Dendritic cell treated with granulocyte-macrophage colony-stimulating factor and Interleukin-4, amounts not matched to agents 40 ng/mL and 50 ng/mL, for 4 days (primary cell): ENCODE data around the gene ANTXR1.

ENCODE experiments used
- H3K27ac Mint-ChIP-seq: one replicate; pipeline ENCODE4 v1.8.0; 2022; ENCODE audit warnings: mild to moderate bottlenecking, mixed read lengths
- H3K27me3 Mint-ChIP-seq: one replicate; pipeline ENCODE4 v1.8.0; 2022; ENCODE audit warnings: mild to moderate bottlenecking, mixed read lengths
- H3K36me3 Mint-ChIP-seq: one replicate; pipeline ENCODE4 v1.8.0; 2022; ENCODE audit warnings: low read depth, mixed read lengths
- H3K4me1 Mint-ChIP-seq: one replicate; pipeline ENCODE4 v1.8.0; 2022; ENCODE audit warnings: low read depth, mixed read lengths
- H3K4me3 Mint-ChIP-seq: one replicate; pipeline ENCODE4 v1.8.0; 2022; ENCODE audit warnings: mild to moderate bottlenecking, moderate library complexity, mixed read lengths
- H3K9me3 Mint-ChIP-seq: one replicate; pipeline ENCODE4 v1.8.0; 2022; ENCODE audit warnings: mixed read lengths
- intact Hi-C: fragments of 100-400 bp; cut with micrococcal nuclease; formaldehyde crosslinking; loops from one replicate; pipeline ENCODE4 v1.15.0; 2022

ANTXR1 gene

DNA sequence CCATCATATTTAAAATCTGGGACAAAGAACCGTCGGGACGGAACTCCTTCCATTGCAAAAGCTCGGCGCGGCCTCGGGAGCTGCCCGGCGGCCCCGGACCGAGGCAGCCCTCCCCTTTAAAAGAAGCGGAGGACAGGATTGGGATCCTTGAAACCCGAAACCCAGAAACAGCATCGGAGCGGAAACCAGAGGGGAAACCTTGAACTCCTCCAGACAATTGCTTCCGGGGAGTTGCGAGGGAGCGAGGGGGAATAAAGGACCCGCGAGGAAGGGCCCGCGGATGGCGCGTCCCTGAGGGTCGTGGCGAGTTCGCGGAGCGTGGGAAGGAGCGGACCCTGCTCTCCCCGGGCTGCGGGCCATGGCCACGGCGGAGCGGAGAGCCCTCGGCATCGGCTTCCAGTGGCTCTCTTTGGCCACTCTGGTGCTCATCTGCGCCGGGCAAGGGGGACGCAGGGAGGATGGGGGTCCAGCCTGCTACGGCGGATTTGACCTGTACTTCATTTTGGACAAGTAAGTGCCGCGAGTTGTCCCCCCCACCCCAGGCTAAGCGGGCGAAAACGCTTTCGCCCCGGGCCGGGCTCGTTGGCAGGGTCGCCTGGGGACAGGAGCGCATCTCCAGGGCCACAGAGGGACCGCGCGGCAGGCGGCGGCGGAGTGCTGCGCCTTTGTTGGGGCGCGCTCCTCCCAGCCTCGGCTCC is at the start of gene ANTXR1:
TSS of gene ANTXR1 (plus strand) at position 38 of the 698 bp plus-strand sequence. CDS start at position 359, 321 bp downstream.
- peaks cover 27% of the 10 kb centered on the region for H3K4me1 Mint-ChIP-seq
- intact Hi-C loops = loop anchor here (2.0 kb wide), 1 partner anchor 68 kb away; no protein-coding TSS in a partner anchor
- H3K27me3 Mint-ChIP-seq = peaks cover 64% of the 10 kb centered on the region
- H3K36me3 Mint-ChIP-seq = no peaks in the 10 kb centered on the region
- peak within 1 kb of the TSS; percentile 35 for H3K27ac Mint-ChIP-seq
- H3K4me3 Mint-ChIP-seq = peak within 1 kb of the TSS; percentile 77
- H3K9me3 Mint-ChIP-seq = no peaks in the 10 kb centered on the region

DNA sequence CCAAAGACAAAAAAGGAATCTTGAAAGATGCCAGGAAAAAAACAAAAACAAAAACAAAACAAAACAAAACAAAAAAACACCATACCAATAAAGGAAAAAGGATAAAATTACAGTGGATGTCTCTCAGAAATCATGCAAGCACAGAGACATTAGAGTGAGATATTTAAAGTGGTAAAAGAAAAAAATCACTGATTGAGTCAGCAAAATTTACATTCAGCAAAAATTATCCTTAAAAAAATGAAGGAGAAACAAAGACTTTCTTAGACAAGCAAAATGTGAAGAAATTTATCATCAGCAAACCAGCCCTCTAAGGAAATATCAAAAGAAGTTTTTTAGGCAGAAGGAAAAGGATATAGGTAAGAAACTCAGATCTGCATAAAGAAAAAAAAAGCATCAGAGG is 48.7 kb upstream of the ANTXR1 start:
- Mint-ChIP-seq H3K27me3 (peaks cover 1% of the 10 kb centered on the region), H3K27ac (no peak overlapping the region), H3K36me3 (no peaks in the 10 kb centered on the region), H3K4me3 (no peak overlapping the region), H3K9me3 (no peaks in the 10 kb centered on the region), H3K4me1 (peaks cover 15% of the 10 kb centered on the region)
- intact Hi-C loops = no loop called here

DNA sequence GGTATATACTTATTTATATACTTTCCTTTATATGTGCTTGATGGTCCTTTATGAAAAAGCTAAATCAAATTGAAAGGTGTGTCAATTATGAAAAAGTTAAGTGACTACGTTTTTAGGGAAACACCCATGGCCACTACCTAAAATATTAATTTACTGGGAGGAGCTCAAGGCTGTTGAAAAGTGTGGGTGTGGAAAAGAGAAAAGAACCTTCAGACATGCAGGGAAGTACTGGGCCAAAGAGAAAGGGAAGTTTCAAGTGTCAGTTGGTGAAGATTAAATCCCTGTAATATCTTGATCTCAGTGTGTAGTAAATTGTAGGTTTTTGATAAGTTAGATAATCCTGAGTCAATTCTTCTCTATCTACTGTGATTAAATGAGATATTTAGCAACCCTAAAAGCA is 44.8 kb upstream of the ANTXR1 start:
- peaks cover 15% of the 10 kb centered on the region for H3K4me1 Mint-ChIP-seq
- H3K4me3 Mint-ChIP-seq = no peak overlapping the region
- no peak overlapping the region for H3K27ac Mint-ChIP-seq
- no peaks in the 10 kb centered on the region for H3K36me3 Mint-ChIP-seq
- H3K27me3 Mint-ChIP-seq = peaks cover 1% of the 10 kb centered on the region
- intact Hi-C loops = no loop called here
- H3K9me3 Mint-ChIP-seq = no peaks in the 10 kb centered on the region

DNA sequence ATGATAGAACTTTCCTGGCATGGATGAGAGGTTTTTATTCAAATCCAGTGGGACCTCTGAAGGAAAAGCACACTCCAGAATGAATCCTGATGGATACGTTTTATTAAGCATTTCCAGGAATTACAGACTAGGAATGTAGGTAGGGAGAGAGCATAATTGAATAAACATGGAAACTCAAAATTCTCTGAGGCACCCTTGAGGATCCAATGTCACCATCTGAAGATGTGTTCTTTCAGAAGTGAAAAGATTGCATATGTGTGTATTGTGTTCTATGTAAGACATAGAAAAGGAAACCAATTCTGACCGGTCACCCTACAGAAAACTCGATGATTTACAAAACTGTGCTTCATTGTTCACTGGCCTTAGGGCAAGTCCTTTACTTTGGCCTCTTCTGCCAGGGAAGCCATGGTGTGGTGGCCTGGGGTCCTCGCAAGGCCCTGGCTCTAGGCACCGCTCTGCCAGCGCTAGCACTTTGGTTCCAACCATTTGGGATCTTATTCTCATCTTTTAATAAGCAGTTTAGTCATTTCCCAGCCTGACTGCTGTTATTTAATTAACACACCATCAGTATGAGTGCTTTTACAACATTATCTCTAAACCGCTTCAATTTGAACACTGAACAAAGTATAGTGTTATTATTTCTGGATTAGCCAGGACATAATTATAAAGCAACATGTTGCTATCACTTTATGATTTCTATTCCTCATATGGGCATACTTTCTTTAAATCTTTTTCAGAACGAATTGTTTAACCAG is 43.1 kb upstream of the ANTXR1 start:
- Mint-ChIP-seq H3K27me3 (peaks cover 4% of the 10 kb centered on the region), H3K4me3 (no peak overlapping the region), H3K4me1 (peaks cover 15% of the 10 kb centered on the region), H3K36me3 (no peaks in the 10 kb centered on the region), H3K27ac (no peak overlapping the region), H3K9me3 (no peaks in the 10 kb centered on the region)
- intact Hi-C loops = no loop called here

DNA sequence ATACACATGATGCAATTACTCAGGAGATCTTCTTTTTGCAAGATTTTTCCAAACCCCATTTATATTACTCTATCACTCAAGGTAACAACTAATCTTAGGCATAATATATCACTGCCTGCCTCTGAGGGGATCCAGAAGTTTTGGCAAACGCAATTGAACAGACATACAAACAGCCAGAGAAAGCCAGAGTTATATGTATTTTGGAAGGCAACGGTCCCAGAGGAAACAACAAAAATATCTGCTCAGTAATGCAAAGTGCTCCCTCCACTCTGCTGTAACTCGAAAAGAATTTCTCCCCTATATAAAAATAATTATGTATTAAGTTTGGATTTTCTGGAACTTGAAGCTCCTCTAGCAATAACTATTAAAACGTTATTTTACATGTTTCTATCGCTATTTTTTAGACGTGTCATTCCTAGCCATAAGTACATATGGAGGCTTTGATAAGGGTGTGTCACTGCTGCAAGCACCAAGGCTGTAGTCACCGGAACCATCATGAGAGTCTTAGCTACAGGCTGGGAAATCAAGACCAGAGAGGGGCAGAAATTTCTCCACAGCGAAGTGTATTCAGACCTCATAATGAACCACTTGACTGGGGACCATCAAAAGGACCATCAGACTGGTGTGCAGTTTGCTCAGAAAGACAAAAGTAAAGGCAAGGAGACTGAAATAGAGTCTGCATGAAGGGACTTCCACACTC is 42.3 kb upstream of the ANTXR1 start:
- Mint-ChIP-seq H3K4me3 (no peak overlapping the region), H3K4me1 (peaks cover 15% of the 10 kb centered on the region), H3K27ac (no peak overlapping the region), H3K27me3 (peaks cover 4% of the 10 kb centered on the region), H3K36me3 (no peaks in the 10 kb centered on the region), H3K9me3 (no peaks in the 10 kb centered on the region)
- intact Hi-C loops = no loop called here

DNA sequence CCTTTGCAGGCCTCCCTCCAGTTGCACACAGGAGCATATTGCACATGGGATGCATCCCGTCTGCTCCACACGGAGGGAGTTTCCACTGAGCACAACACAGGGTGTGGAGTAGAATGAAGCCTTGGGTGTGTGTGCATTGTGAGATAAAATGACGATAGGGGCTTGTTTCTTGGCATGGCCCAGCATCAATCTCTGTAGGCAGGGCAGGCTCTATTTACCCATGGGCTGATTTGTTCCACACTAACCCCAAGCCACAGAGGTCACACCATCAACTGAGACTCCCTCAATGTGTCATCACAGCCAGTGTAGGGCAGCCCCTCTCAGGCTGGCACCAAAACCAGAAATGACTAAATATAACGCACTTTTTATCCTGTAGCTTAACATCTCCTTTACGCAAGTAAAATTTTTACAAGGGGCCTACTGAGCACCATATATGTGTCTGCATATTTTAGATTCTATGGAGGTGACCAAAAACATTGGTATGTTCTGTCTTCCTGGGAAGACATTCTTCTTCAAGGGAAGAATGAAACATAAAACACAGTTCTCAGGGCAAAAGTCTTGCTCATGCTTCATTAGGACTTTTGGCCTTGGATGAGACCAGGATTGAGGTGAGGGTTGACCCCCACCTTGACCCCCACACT is 41.3 kb upstream of the ANTXR1 start:
- Mint-ChIP-seq H3K9me3 (no peaks in the 10 kb centered on the region), H3K4me3 (no peak overlapping the region), H3K27me3 (peaks cover 3% of the 10 kb centered on the region), H3K36me3 (no peaks in the 10 kb centered on the region), H3K27ac (no peak overlapping the region), H3K4me1 (peaks cover 15% of the 10 kb centered on the region)
- intact Hi-C loops = no loop called here

DNA sequence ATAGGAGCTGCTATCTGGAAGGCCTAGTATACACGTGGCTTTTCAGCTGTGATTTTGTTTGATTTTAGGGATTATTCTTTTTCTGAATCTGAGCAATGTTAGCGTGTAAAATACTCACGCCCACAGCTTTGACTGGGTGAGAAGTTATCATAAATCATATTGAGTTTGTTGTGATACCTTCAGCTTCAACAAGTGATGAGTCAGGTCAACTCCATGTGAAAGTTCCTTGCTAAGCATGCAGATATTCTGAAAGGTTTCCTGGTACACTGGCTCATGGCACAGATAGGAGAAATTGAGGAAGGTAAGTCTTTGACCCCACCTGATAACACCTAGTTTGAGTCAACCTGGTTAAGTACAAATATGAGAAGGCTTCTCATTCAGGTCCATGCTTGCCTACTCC is 38.7 kb upstream of the ANTXR1 start, which contains the start of gene GKN1:
TSS of gene GKN1 (plus strand) at position 386 of the 400 bp plus-strand sequence. CDS start 42 bp downstream, outside the sequence.
- H3K27me3 Mint-ChIP-seq = peaks cover 8% of the 10 kb centered on the region

DNA sequence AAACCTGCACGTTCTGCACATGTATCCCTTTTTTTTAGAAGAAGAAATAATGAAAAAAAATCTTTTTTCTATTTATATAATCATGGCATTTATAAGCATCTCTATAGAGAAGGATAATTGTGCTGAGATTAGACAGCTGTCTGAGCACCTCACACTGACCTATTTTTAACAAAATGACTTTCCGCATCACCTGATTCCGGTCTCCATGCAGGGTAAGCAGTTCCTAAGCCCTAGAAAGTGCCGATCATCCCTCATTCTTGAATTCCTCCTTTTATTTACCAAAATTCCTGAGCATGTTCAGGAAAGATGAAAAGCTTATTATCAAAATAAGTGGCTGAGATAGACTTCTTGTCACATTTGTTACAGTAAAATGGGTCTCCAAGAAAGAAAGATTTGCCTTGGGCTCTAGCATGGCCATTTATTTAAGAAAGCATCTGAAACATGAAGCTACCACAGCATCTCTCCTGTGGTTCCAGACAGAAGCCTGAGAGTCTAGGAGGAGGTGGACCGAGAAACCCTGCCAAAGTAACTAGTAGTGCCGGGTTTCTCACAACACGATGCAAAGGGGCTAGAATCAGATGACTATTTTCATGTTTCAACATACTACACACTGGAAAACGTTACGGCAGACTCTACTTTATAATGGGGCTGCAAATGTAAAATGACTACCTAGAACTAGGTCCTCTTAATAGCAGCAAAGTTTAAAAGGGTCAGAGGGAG is 37.9 kb upstream of the ANTXR1 start:
- Mint-ChIP-seq H3K27ac (no peak overlapping the region), H3K27me3 (peaks cover 11% of the 10 kb centered on the region), H3K4me1 (no peaks in the 10 kb centered on the region), H3K4me3 (no peak overlapping the region), H3K36me3 (no peaks in the 10 kb centered on the region), H3K9me3 (no peaks in the 10 kb centered on the region)
- intact Hi-C loops = no loop called here

More for the DNA sequence above, 38.7 kb upstream of the ANTXR1 start, which contains the start of gene GKN1:
- no peaks in the 10 kb centered on the region for H3K4me1 Mint-ChIP-seq
- no peak within 1 kb of the TSS for H3K27ac Mint-ChIP-seq
- intact Hi-C loops = no loop called here
- H3K9me3 Mint-ChIP-seq = no peaks in the 10 kb centered on the region
- H3K36me3 Mint-ChIP-seq = no peaks in the 10 kb centered on the region
- H3K4me3 Mint-ChIP-seq = no peak within 1 kb of the TSS

DNA sequence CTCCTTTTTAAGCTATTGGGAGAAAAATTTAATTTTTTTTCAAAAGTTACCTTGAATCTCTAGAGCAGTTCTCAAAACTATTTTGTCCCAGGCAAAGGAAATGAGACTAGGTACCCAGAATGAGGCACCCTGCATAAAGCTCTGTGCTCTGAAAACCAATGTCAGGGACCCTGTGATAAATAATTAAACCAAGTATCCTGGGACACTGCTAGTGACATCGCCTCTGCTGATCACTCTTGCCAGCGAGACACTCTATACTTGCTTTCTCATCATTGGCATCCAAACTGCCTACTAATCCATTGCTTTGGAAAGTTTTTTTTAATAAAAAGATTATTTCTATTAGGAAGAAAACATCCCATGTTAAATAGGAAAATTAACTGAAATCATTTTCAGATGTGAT is 37.1 kb upstream of the ANTXR1 start:
- Mint-ChIP-seq H3K27me3 (peaks cover 11% of the 10 kb centered on the region), H3K4me3 (no peak overlapping the region), H3K36me3 (no peaks in the 10 kb centered on the region), H3K4me1 (no peaks in the 10 kb centered on the region), H3K27ac (no peak overlapping the region), H3K9me3 (no peaks in the 10 kb centered on the region)
- intact Hi-C loops = no loop called here

DNA sequence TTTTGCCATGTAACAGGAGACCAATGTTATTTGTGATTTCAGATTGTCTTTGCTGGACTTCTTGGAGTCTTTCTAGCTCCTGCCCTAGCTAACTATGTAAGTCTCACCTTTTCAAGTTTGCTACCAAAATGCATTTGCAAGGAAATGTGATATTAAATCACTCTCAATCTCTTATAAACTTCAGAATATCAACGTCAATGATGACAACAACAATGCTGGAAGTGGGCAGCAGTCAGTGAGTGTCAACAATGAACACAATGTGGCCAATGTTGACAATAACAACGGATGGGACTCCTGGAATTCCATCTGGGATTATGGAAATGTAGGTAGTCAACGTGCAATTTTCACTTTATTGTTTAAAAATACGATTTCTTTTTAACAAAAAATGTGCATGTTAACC is 35.5 kb upstream of the ANTXR1 start:
- no peaks in the 10 kb centered on the region for H3K4me1 Mint-ChIP-seq
- no peak overlapping the region for H3K27ac Mint-ChIP-seq
- H3K4me3 Mint-ChIP-seq = no peak overlapping the region
- peaks cover 11% of the 10 kb centered on the region for H3K27me3 Mint-ChIP-seq
- H3K36me3 Mint-ChIP-seq = no peaks in the 10 kb centered on the region
- no peaks in the 10 kb centered on the region for H3K9me3 Mint-ChIP-seq
- intact Hi-C loops = no loop called here

DNA sequence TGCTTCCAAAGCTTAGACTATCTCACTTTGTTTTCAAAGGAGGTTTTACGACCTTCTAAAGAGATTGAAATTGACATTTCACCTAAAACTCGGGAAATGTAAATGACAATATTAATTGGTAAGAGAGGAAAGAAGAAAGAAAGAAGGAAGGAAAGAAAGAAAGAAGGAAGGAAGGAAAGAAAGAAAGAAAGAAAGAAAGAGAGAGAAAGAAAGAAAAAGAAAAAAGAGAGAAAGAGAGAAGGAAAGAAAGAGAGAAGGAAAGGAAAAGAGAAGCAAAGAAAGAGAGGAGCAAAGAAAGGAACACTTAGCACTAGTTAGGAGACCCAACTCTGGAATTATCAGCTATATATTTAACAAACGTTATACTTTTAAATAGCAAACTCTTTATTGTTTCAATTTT is 34.9 kb upstream of the ANTXR1 start:
- Mint-ChIP-seq H3K9me3 (no peaks in the 10 kb centered on the region), H3K4me3 (no peak overlapping the region), H3K27me3 (peaks cover 11% of the 10 kb centered on the region), H3K27ac (no peak overlapping the region), H3K36me3 (no peaks in the 10 kb centered on the region), H3K4me1 (no peaks in the 10 kb centered on the region)
- intact Hi-C loops = no loop called here

DNA sequence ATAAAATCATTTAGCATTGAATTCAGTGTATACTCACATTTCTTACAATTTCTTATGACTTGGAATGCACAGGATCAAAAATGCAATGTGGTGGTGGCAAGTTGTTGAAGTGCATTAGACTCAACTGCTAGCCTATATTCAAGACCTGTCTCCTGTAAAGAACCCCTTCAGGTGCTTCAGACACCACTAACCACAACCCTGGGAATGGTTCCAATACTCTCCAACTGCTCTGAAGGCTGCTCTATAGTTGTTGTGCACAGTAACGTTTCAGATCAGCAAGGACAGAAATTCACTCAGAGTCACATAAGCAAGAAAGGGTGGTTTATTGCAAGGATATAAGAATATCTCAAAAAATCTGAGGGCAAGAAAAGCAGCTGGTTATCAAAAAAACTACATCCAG is 32.0 kb upstream of the ANTXR1 start:
- Mint-ChIP-seq H3K4me3 (no peak overlapping the region), H3K4me1 (no peaks in the 10 kb centered on the region), H3K27me3 (peaks cover 8% of the 10 kb centered on the region), H3K27ac (no peak overlapping the region), H3K9me3 (no peaks in the 10 kb centered on the region), H3K36me3 (no peaks in the 10 kb centered on the region)
- intact Hi-C loops = no loop called here

DNA sequence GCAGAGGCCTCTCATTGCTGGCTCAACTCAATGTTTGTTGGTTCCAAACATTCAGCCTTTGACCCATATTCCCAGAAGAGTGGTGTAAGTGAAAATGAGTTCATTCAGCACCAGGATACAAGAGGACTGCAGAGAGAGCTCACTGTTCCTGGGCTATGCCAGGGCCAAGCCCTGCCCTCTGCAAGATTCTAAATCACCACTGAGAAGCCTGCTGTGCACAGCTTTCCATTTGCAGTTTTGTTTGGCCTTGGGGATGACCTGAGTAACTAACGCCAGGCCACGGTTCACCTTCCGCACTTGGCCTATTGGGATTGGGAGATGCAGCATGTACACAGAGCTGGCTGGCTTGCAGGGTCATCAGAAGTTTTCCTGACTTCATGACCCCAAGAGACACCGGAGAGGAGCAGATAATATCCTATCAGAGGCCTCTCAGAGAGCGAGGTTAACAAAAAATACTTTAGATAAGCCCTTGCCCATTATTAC is 25.9 kb upstream of the ANTXR1 start:
- no peak overlapping the region for H3K4me3 Mint-ChIP-seq
- no peaks in the 10 kb centered on the region for H3K9me3 Mint-ChIP-seq
- intact Hi-C loops = no loop called here
- H3K27ac Mint-ChIP-seq = no peak overlapping the region
- H3K27me3 Mint-ChIP-seq = peaks cover 8% of the 10 kb centered on the region
- H3K4me1 Mint-ChIP-seq = no peaks in the 10 kb centered on the region
- H3K36me3 Mint-ChIP-seq = no peaks in the 10 kb centered on the region
